ENCODE data around the gene LHFPL3.
"Not testable (repeated sequence)": the region's sequence is repeated elsewhere in the genome, so short reads cannot be mapped to it uniquely, and the experiment has no call there.

The LHFPL3 gene

DNA sequence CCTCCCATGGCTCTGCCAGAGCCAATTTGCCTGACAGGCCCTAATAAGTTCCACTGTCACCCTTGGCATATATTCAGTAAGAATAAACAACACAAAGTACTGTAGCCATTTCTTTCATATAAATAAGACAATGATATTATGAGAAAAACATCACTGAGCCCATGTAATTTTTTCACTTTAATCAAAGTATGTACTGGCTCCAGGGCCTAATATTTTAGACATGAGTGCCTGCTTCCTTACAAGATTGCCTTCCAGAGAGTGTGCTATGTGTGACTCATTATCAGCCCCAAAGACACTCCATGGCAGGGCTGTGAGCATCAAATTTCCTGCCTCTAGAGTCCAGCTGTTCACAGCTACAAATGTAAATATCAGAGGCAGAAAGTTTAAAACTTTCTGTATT lies 297.6 kb downstream of the LHFPL3 start:
- no peak for DNase-seq

- no peak for DNase-seq
Observed at GRCh38 chr7:104627516-104627915, 299.1 kb downstream of the LHFPL3 start.

DNA sequence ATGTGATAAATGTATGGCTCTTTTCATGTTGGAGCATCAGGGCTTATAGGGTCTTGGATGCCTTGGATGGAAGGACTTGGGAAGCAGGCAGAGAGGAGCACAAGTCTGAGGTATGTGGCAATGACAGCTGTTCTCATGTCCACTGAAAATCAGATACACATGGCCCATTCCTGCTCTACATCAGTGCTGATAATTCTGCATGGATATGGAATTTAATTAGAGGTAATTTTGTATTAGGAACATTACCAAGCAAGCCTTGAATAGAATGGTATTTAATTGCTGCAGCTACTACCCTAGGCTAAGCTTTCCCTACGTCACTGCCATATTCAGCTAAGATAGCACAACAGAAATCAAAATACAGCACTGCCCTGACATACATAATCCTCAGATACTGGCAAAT lies 299.6 kb downstream of the LHFPL3 start:
- DNase-seq: no peak

DNA sequence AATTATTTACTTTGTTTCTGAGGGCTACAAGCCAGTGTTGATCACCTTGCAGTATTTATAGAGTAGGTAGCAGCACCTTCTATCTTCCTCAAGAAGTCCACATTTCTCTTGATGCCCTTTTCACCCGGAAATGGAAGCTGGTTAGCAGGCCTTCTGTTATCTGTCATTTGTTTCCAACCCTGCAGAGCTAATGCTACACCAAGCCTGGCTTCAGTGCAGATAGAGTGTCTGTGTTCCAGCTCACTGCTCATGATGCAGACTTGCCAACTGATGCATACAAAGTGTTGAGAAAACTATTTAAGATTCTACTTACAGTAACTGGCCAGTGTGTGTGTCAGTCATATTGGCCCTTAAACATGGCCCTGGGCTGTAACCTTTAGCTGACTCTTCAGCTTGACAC lies 301.0 kb downstream of the LHFPL3 start:
- no peak for DNase-seq

DNA sequence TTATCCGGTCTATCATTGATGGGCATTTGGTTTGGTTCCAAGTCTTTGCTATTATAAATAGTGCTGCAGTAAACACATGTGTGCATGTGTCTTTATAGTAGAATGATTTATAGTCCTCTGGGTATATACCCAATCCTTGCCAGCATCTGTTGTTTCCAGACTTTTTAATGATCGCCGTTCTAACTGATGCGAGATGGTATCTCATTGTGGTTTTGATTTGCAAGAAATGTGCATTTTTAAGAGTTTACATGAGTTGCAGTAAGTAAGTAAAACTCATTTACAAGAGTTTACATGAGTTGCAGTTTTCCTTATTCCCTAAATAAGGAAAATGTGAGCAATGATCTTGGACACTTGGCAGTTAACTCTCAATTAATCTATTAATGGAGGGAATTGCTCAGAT lies 312.1 kb downstream of the LHFPL3 start:
- DNase-seq: no peak

DNA sequence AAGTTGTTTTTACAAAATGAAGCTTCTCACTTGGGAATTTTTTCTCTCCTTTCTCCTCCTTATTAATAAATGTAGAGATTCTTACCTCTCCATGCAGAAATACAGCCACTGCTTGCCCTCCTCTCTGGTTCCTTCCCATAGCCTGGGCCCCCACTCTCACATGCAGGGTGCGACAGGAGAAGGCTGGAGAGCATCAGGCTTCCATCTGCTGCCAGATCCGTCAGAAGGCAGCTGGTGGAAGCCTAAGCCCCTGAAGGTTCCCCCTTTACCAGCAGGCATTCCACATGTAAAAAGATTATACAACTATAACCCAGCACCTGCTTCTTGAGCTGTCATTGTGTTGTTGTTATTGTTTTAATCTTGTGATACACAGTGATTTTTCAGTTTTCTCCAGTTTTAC lies 314.2 kb downstream of the LHFPL3 start:
- no peak for DNase-seq

DNA sequence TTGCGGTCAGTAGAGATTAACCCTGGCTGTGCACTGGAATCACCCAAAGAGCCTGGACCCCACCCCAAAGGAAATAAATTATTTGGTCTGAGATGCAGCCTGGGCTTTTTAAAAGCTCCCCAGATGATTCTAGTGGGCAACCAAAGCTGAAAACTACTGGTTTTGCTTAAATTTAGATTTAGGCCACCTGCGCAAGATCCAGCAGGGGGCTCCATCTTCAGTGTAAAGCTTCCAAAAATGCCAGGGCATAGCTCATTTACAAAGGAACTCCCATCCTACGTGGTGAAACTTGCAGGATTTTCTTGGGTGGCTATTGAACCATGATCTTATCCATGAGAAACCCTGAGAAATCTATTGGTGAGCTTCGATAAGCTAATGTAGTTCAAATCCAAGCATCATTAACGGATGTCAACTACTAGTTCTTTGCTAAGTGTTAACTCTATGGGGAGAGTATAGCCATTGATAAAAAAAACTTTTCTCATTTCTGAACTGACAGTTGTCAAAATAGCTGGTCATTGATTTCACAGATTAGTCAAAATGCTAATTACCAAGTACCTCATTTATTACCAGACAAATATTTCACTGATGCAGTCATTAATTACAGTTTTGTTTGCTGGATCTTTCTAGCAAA lies 315.3 kb downstream of the LHFPL3 start:
- DNase-seq: no peak

DNA sequence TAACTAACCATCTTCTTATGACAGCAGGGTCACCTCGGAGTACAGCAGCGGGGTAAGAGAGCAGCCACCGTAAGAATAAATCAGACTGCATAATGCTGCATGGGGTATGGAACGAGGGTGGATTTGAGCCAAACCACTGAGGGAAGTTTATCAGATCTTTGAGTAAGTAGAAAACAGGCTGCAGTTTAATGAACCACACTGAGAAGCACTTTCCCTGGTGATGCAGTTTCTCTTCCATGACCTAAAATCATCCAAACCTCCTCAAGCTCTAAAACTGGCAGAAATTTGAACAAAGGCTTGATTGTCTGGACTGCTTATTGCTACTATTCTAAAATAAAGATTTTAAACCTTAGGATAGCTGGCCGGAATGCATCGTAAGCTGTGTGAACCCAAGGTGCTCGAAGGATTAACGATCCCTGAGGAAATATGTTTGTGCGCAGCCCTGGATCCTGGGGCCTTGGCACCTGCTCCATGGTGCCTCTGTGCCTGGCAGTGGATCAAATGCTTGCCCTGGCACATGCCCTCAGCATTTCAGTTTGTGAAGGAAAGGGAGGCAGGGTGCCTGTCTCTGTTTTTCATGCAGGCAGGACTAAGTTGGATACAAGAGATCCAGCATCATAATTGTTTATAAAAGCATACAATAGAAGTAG lies 322.7 kb downstream of the LHFPL3 start:
- no peak for DNase-seq

GRCh38 chr7:104652434-104652833 lies 324.0 kb downstream of the LHFPL3 start:
- no peak for DNase-seq

DNA sequence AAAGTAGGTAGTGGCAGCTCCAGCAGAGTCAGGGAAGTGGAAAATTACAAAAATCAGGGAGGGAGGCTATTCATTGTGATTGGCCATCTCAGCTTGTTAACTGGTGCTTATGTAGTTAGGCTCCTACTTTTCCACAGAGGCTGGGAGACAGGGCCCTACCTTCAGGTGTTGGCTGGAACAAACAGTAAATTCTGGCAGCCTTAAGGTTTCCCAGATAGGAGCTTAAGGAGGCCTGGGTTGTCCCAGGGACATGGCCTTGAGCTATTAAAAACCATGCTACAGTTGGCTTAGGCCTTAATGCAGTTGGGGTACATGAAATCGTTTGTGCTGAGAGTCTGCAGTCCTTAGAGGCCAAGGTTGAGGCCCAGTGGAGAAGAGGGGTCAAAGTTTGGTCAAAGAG lies 324.5 kb downstream of the LHFPL3 start:
- DNase-seq: no peak

DNA sequence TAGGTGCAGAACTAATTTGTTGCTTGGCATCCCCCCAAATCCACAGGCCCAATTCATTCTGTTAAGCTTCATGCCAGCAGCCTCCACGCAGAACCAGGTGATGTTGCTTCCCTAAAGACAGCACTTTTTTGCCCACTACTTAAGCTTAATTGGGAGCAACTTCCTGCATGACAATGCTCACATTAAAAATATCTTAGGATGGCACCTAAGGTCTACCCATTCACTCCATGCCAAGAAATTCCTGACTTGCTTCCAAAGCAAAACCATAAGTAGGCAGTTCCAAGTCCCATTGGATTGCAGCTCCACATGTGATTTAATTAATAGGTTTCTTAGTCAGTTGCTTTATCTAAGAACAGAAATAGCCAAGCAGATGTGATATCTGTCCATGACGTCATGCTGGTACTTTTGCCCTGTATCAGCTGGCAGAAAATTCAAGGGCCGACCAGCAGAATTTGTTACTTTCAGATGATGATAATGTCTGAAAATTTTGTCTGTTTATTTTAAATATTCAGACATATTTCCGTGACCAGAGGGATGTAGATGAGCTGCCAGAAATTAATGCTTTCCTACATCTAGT lies 325.5 kb downstream of the LHFPL3 start:
- no peak for DNase-seq

DNA sequence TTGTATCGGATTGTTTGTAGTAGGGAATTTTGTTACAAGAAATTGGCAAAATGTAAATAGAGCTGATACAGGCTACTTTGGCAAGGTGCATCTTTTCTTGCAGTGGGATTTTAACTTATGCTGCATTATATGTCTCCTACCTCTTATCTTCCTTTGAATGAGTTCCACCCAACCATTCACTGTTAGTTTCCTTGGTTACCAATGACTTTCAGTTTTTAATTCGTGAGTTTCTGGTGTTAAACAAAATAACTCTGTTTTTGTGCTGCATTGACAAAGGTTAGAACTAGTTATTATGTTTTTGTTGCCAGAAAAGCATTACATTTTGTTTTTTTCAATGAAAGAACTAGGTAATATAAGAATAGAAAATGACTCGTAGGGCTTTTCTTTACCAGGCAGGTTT lies 327.2 kb downstream of the LHFPL3 start:
- DNase-seq: no peak

DNA sequence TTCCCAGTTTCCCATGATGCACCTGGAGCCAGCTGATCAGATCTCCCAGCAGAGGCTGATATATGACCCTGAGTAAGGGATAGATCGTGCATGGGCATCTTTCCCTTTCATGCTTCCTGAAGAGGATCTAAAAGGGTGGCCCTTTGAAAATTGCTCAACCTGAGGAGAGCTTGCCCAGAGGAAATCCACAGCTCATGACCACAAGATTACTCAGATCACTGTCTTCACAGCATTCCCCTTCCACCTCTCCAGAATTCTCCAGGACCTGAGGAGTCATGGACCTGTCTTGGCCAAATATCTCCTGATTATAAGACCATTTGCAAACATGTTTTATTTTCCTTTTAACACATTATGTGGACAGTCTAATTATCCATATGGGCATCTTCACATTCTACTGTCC lies 328.1 kb downstream of the LHFPL3 start:
- DNase-seq: no peak

DNA sequence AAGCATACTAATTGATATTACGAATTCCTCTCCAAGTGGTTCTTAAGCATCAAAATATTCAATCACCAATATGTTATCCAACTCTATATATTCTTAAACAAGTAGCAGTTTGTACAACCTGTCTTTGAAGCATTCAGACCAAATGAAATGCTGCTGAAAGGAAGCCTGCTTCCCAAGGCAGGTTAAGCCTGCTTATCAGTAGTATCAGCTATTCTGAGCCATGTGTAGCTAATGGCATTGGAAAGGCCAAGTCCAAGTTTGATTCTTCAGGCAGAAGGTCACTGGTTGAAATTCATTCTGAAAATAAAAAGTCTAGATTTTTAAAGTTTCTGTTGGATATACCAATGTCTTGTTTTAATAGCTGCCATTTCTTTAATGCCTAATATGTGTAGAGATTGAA lies 328.7 kb downstream of the LHFPL3 start:
- no peak for DNase-seq

DNA sequence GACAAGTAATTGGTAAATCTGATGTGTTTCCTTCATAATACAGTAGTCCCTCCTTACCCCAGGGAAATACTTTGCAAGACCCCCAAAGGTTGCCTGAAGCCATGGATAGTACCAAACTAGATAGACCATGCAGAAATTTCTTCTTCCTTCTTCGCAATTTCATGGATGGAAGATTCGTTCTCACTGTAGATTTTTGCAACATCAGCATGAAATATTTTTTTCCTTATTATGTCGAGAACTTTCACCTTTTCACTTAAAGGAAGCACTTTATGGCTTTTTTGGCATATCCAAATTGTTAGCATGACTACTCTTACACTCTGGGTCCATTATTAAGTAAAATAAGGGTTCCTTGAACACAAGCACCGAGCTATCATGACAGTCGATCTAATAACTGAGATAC lies 333.2 kb downstream of the LHFPL3 start:
- no peak for DNase-seq

GRCh38 chr7:104664648-104665047 lies 336.2 kb downstream of the LHFPL3 start:
- DNase-seq: no peak

GRCh38 chr7:104677587-104677986 lies 349.2 kb downstream of the LHFPL3 start:
- no peak for DNase-seq

GRCh38 chr7:104679085-104679484 lies 350.7 kb downstream of the LHFPL3 start:
- no peak for DNase-seq

DNA sequence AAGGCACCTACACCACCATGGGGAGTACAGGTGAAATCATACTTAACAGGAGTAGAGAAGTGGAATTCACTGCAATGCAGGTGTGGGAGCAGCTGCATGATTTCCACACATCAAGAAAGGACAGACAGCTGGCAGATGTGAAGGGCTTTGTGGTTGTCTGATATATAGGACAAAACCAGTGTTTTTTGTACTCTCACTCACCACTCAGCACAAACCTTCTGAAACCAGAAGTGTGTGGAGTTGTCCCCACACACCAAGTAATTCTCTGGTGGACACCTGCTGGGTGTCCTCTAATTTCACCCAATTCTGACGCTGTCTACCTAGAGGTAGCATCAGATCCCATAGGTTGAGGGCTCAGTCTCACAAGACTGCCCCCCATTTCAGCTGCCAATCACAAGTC lies 357.9 kb downstream of the LHFPL3 start:
- DNase-seq: no peak

DNA sequence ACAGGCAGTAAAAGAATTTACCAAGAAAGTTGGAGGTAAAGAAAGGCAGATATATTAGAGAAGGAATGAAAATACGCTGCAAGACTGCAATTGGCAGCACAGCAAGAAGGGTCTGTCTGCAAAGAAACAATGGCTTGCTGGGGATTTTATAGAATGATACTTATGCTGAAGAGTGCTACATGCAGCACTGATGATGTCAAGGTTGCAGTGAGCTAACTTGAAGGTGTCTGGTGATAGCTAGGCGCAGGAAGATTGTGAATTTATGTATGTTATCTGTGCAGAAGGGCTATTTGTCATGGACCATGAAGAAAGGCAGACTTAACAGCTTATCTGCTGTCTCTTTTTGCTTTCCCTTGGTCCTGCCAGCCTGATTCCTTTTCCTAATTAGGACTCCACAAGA lies 366.3 kb downstream of the LHFPL3 start:
- no peak for DNase-seq

DNA sequence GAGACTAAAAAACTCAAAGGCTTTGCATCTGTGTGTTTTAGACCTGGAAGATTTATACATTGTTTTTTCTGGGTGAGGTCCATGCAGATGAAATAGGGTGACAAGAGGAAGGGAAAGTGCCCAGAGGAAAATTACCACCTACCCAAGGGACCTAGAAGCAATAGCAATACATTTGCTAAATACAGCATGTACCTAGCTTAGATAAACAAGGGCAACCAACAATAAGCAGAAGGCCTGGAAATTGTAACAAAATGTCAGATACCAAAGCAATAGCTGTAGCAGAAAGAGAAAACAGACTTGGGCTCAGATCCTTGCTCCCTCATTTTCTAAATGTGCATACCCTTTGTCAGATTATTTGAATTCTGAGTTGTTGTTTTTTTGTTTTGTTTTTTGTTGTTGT lies 367.2 kb downstream of the LHFPL3 start:
- no peak for DNase-seq

- no peak for DNase-seq
Observed at GRCh38 chr7:104700336-104700735, 371.9 kb downstream of the LHFPL3 start.

GRCh38 chr7:104721027-104721426 lies 392.6 kb downstream of the LHFPL3 start:
- DNase-seq: not testable (repeated sequence)

GRCh38 chr7:104723001-104723400 lies 394.6 kb downstream of the LHFPL3 start:
- no peak for DNase-seq

DNA sequence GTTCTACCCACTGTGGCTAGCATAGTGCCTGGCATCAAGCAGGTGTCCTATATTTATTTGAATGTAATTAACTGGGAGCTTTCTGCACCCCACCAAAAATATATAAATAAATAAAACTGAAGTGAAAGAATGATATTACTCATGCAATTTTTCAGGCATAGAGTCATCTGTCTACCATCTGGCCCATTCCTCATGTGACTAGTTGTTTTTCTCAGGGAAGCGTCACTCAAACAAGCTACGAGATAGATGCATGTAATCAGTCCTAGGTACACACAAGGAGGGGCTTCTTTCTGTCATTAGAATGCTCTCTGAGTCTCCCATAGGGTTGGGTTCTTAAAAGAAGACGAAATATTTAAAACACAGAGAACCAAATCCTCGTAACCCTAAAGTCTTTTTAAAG lies 430.1 kb downstream of the LHFPL3 start:
- DNase-seq: no peak

Measured in CD4-positive, alpha-beta T cell treated with Interferon alpha-2 for 1 hour (primary cell).